ENCODE measurements around the gene IER3.

- TF ChIP-seq CTCF (IDR thresholded peaks at IDR 0.05 in 4 of 5, conservative IDR thresholded peaks at IDR 0.05 in 1 of 5) (no peak), POLR2A (IDR thresholded peaks at IDR 0.05) (no peak)
Observed at GRCh38 chr6:30741789-30742315, 2.5 kb downstream of the IER3 start.

All from gastrocnemius medialis (tissue), 4 donors.